Measurements from ENCODE around the gene TOMM40.
"Not testable (repeated sequence)": the region's sequence is repeated elsewhere in the genome, so short reads cannot be mapped to it uniquely, and the experiment has no call there.

TOMM40 gene

GRCh38 chr19:44891016-44891882 is at the start of gene TOMM40:
Gene TOMM40, plus strand, starts transcription at chr19:44891254. Its CDS starts 162 bp downstream, at chr19:44891416.
- DNase-seq (ENCODE audit: low spot score): no peak

GRCh38 chr19:44845286-44845611 is 45.8 kb upstream of the TOMM40 start:
- DNase-seq (ENCODE audit: low spot score): no peak

- peak; percentile 86 for DNase-seq (ENCODE audit: low spot score)
Observed at GRCh38 chr19:44845612-44846454, 45.2 kb upstream of the TOMM40 start, which contains the start of gene NECTIN2. Gene NECTIN2, plus strand, starts transcription at chr19:44846297. Its CDS starts 229 bp downstream, at chr19:44846526.

GRCh38 chr19:44846455-44847143 is 44.5 kb upstream of the TOMM40 start:
- DNase-seq (ENCODE audit: low spot score): no peak

- DNase-seq (ENCODE audit: low spot score): peak; percentile 34
Observed at GRCh38 chr19:44847144-44848035, 43.7 kb upstream of the TOMM40 start.

GRCh38 chr19:44848036-44848811 is 42.8 kb upstream of the TOMM40 start:
- peak; percentile 21 for DNase-seq (ENCODE audit: low spot score)

- DNase-seq (ENCODE audit: low spot score): no peak
Observed at GRCh38 chr19:44848812-44849447, 42.1 kb upstream of the TOMM40 start.

GRCh38 chr19:44850641-44851109 is 40.4 kb upstream of the TOMM40 start:
- DNase-seq (ENCODE audit: low spot score): no peak

GRCh38 chr19:44851427-44851826 is 39.6 kb upstream of the TOMM40 start:
- DNase-seq (ENCODE audit: low spot score): no peak

- no peak for DNase-seq (ENCODE audit: low spot score)
Observed at GRCh38 chr19:44855606-44856005, 35.4 kb upstream of the TOMM40 start.

GRCh38 chr19:44856421-44857083 is 34.5 kb upstream of the TOMM40 start:
- DNase-seq (ENCODE audit: low spot score): no peak

GRCh38 chr19:44857837-44858236 is 33.2 kb upstream of the TOMM40 start:
- DNase-seq (ENCODE audit: low spot score): no peak

- DNase-seq (ENCODE audit: low spot score): not testable (repeated sequence)
Observed at GRCh38 chr19:44861576-44861975, 29.5 kb upstream of the TOMM40 start.

GRCh38 chr19:44863990-44864389 is 27.1 kb upstream of the TOMM40 start:
- DNase-seq (ENCODE audit: low spot score): no peak

- DNase-seq (ENCODE audit: low spot score): no peak
Observed at GRCh38 chr19:44865196-44865767, 25.8 kb upstream of the TOMM40 start.

GRCh38 chr19:44866664-44867063 is 24.4 kb upstream of the TOMM40 start:
- no peak for DNase-seq (ENCODE audit: low spot score)

- no peak for DNase-seq (ENCODE audit: low spot score)
Observed at GRCh38 chr19:44867578-44867977, 23.5 kb upstream of the TOMM40 start.

- DNase-seq (ENCODE audit: low spot score): no peak
Observed at GRCh38 chr19:44869733-44870470, 21.2 kb upstream of the TOMM40 start.
